Brain microvascular endothelial cell (primary cell): Measurements from ENCODE around the gene MED13.

Source experiments
- DNase-seq: peaks from one replicate; pipeline ENCODE4 v3.0.0-alpha.2; 2020
- H3K27ac ChIP-seq: fragments of 250-450 bp; sonication (Bioruptor Pico); 2 replicates; pipeline ENCODE4 v1.5.1; 2020; ENCODE audit warnings: mild to moderate bottlenecking, moderate library complexity
- H3K27me3 ChIP-seq: fragments of 250-450 bp; sonication (Bioruptor Pico); replicated peaks from 2 replicates; pipeline ENCODE4 v1.5.1; 2020; ENCODE audit warnings: mild to moderate bottlenecking
- H3K36me3 ChIP-seq: fragments of 250-450 bp; sonication (Bioruptor Pico); replicated peaks from 2 replicates; pipeline ENCODE4 v1.5.1; 2020; ENCODE audit warnings: mild to moderate bottlenecking
- H3K4me3 ChIP-seq: 2 replicates; pipeline ENCODE4 v1.5.1; 2011; ENCODE audit warnings: low read depth, mild to moderate bottlenecking, control low read depth, low read length, moderate library complexity
- in situ Hi-C: cut with HindIII; loops from 2 replicates; pipeline ENCODE4 v1.10.0; 2017; ENCODE audit warnings: low sequenced_read_pairs, low pct_ligation_motif_present
- TF ChIP-seq, protein P1 (sequence below): IDR thresholded peaks from 2 replicates; pipeline ENCODE4 v1.5.1; 2011; ENCODE audit warnings: low read depth, mild to moderate bottlenecking, moderate library complexity, low read length, control low read depth, inconsistent platforms; ENCODE audit errors: missing control alignments

The MED13 gene

GRCh38 chr17:61980535-61980934 is 84.5 kb downstream of the MED13 start:
- Histone ChIP-seq H3K4me3 (no peak overlapping the region), H3K27ac (no peak overlapping the region), H3K27me3 (no peaks in the 10 kb centered on the region), H3K36me3 (peaks cover 31% of the 10 kb centered on the region)
- in situ Hi-C loops, result no loop called here
- TF ChIP-seq, protein P1, sequence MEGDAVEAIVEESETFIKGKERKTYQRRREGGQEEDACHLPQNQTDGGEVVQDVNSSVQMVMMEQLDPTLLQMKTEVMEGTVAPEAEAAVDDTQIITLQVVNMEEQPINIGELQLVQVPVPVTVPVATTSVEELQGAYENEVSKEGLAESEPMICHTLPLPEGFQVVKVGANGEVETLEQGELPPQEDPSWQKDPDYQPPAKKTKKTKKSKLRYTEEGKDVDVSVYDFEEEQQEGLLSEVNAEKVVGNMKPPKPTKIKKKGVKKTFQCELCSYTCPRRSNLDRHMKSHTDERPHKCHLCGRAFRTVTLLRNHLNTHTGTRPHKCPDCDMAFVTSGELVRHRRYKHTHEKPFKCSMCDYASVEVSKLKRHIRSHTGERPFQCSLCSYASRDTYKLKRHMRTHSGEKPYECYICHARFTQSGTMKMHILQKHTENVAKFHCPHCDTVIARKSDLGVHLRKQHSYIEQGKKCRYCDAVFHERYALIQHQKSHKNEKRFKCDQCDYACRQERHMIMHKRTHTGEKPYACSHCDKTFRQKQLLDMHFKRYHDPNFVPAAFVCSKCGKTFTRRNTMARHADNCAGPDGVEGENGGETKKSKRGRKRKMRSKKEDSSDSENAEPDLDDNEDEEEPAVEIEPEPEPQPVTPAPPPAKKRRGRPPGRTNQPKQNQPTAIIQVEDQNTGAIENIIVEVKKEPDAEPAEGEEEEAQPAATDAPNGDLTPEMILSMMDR, result no peak
- DNase-seq, result no peak

- in situ Hi-C loops, result no loop called here
- DNase-seq, result no peak
- Histone ChIP-seq H3K27ac (no peak overlapping the region), H3K36me3 (peaks cover 21% of the 10 kb centered on the region), H3K27me3 (no peaks in the 10 kb centered on the region), H3K4me3 (no peak overlapping the region)
- TF ChIP-seq, protein P1, result no peak
Measured at GRCh38 chr17:61974115-61974514, 91.0 kb downstream of the MED13 start.

- H3K27me3 ChIP-seq, result no peaks in the 10 kb centered on the region
- TF ChIP-seq, protein P1, result no peak
- no peak overlapping the region for H3K27ac ChIP-seq
- DNase-seq, result no peak
- H3K36me3 ChIP-seq, result peaks cover 26% of the 10 kb centered on the region
- H3K4me3 ChIP-seq, result no peak overlapping the region
- in situ Hi-C loops, result no loop called here
Measured at GRCh38 chr17:61972311-61972710, 92.8 kb downstream of the MED13 start.

GRCh38 chr17:61970030-61970429 is 95.0 kb downstream of the MED13 start:
- peaks cover 29% of the 10 kb centered on the region for H3K36me3 ChIP-seq
- in situ Hi-C loops, result no loop called here

GRCh38 chr17:61968757-61969156 is 96.3 kb downstream of the MED13 start:
- Histone ChIP-seq H3K27ac (no peak overlapping the region), H3K36me3 (peaks cover 38% of the 10 kb centered on the region), H3K27me3 (no peaks in the 10 kb centered on the region), H3K4me3 (no peak overlapping the region)
- in situ Hi-C loops, result no loop called here
- DNase-seq, result no peak
- TF ChIP-seq, protein P1, result no peak

More at GRCh38 chr17:61970030-61970429, 95.0 kb downstream of the MED13 start:
- Histone ChIP-seq H3K27ac (no peak overlapping the region), H3K4me3 (no peak overlapping the region), H3K27me3 (no peaks in the 10 kb centered on the region)
- DNase-seq, result no peak
- TF ChIP-seq, protein P1, result no peak

DNA sequence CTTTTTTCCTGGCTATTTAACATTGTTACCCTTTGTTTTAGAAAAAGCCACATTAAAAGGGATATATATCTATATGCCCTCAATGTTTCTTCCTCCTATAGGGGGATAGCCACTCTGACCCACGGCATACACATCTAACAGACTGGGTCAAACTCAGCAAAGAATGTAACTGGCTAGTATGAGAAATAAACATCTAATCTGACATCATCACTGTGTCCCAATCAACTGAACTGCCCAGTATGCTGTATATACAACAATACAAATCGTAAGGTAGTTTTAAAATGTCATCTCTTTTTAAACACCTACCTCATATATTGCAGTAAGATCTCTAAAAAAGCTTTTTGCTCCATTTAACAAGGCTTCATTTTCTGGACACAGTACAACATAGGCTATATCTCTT is 97.3 kb downstream of the MED13 start:
- TF ChIP-seq, protein P1, result no peak
- H3K27me3 ChIP-seq, result no peaks in the 10 kb centered on the region
- H3K4me3 ChIP-seq, result no peak overlapping the region
- no peak overlapping the region for H3K27ac ChIP-seq
- DNase-seq, result no peak
- in situ Hi-C loops, result no loop called here
- H3K36me3 ChIP-seq, result peaks cover 42% of the 10 kb centered on the region
